ENCODE measurements around the gene ADAMTSL5.

- TF ChIP-seq POLR2AphosphoS5 (IDR thresholded peaks at IDR 0.05): no peak
- TF ChIP-seq, protein P1, sequence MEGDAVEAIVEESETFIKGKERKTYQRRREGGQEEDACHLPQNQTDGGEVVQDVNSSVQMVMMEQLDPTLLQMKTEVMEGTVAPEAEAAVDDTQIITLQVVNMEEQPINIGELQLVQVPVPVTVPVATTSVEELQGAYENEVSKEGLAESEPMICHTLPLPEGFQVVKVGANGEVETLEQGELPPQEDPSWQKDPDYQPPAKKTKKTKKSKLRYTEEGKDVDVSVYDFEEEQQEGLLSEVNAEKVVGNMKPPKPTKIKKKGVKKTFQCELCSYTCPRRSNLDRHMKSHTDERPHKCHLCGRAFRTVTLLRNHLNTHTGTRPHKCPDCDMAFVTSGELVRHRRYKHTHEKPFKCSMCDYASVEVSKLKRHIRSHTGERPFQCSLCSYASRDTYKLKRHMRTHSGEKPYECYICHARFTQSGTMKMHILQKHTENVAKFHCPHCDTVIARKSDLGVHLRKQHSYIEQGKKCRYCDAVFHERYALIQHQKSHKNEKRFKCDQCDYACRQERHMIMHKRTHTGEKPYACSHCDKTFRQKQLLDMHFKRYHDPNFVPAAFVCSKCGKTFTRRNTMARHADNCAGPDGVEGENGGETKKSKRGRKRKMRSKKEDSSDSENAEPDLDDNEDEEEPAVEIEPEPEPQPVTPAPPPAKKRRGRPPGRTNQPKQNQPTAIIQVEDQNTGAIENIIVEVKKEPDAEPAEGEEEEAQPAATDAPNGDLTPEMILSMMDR (IDR thresholded peaks at IDR 0.05): no peak
Measured at GRCh38 chr19:1531587-1531986, 18.8 kb upstream of the ADAMTSL5 start.

Measured in suprapubic skin (tissue), 3 donors.